ENCODE data around the gene NDUFAF8. TPM values are rescaled to one million over a fixed set of nuclear protein-coding genes. Genes with fewer than 3 reads are reported as not detected.

Gene NDUFAF8
- polyA plus RNA-seq, 2 of the 4 experiments (the other 2 are of a cell fraction), result 179 to 308 TPM

GRCh38 chr17:81194941-81195901 lies 43.9 kb upstream of the NDUFAF8 start:
- H3K4me3 ChIP-seq, result no peak overlapping the region
- H3K4me1 ChIP-seq, result no peaks in the 10 kb centered on the region
- 90% methylated on average over 35 of the region's 37 CpGs for WGBS (ENCODE audit: missing lambda C conversion rate)
- no peak for ATAC-seq
- DNase-seq (ENCODE audit: low read depth in 1 of 2, low spot score in 1 of 2), result no peak
- no peak for FAIRE-seq
- H3K9me3 ChIP-seq, result no peaks in the 10 kb centered on the region
- TF ChIP-seq NFE2L2 (conservative IDR thresholded peaks at IDR 0.05; ENCODE audit: low read length), result no peak
- TF ChIP-seq FOSL2 (IDR thresholded peaks at IDR 0.05), result no peak
- TF ChIP-seq FOSL2 (CRISPR knock-in tag; IDR thresholded peaks at IDR 0.05), result no peak
- ChIA-PET CTCF (interaction anchor here (0.7 to 13.7 kb wide), 6 partner anchors 11 to 171 kb away, joined by 3 to 175 read pairs (median 5); no protein-coding TSS in a partner anchor), POLR2A (no interaction called here)
- H3K4me2 ChIP-seq, result no peak overlapping the region
- H3K27ac ChIP-seq, result no peak overlapping the region

DNA sequence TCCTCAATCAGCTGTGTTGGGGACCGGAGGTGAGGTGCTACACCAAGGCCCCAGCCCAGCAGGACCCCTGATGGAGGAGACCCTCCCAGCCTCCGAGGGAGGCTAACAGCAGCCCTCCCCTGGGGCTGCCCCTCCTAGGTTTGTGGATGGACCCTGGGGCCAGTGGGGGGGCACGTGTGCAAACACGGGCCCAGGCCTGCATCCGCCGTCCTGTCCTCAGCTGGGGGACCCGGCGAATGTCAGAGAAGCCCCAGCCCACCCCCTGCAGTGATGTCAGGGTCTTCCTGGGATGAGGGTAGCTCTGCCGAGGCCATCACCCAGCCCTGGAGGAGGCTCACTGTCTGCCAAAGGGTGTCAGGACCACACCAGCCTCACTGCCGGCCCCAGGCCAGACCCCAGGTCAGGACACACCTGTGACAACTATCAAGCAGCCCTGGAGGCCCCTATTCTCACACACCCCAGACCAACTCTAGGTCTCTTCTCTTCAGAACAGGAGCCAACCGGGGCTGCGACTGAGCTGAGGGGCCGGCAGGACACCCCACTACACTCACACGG lies 43.1 kb upstream of the NDUFAF8 start:
- Histone ChIP-seq H3K27ac (no peak overlapping the region), H3K4me1 (no peaks in the 10 kb centered on the region), H3K4me2 (no peak overlapping the region), H3K4me3 (no peak overlapping the region), H3K9me3 (no peaks in the 10 kb centered on the region)
- no peak for ATAC-seq
- ChIA-PET POLR2A (no interaction called here), CTCF (interaction anchor here (0.9 to 13.7 kb wide), 5 partner anchors 10 to 172 kb away, joined by 3 to 175 read pairs (median 7); no protein-coding TSS in a partner anchor)
- 85% methylated on average over 7 of the region's 14 CpGs for WGBS (ENCODE audit: missing lambda C conversion rate)
- no peak for DNase-seq (ENCODE audit: low read depth in 1 of 2, low spot score in 1 of 2)
- no peak for FAIRE-seq
- TF ChIP-seq FOXS1 (CRISPR knock-in tag; IDR thresholded peaks at IDR 0.05), result no peak
- TF ChIP-seq EHMT2 (IDR thresholded peaks at IDR 0.05; ENCODE audit: low read depth), result no peak
- no peak for TF ChIP-seq TP53 (CRISPR knock-in tag; IDR thresholded peaks at IDR 0.05)
- TF ChIP-seq MAX (IDR thresholded peaks at IDR 0.05), result no peak
- TF ChIP-seq PHF8 (IDR thresholded peaks at IDR 0.05; ENCODE audit: borderline replicate concordance, low read depth), result no peak
- TF ChIP-seq HOXB13 (CRISPR knock-in tag; IDR thresholded peaks at IDR 0.05; ENCODE audit: low read depth), result no peak
- TF ChIP-seq RFX5 (IDR thresholded peaks at IDR 0.05), result no peak
- no peak for TF ChIP-seq RNF2 (IDR thresholded peaks at IDR 0.05; ENCODE audit: borderline replicate concordance, low read depth)
- TF ChIP-seq ZC3H11A (IDR thresholded peaks at IDR 0.05), result no peak

GRCh38 chr17:81196505-81197408 lies 42.4 kb upstream of the NDUFAF8 start:
- ATAC-seq, result no peak
- TF ChIP-seq E2F6 (IDR thresholded peaks at IDR 0.05; ENCODE audit: borderline replicate concordance, low read depth), result no peak
- CTCF ChIA-PET, result interaction anchor here (1.2 to 13.7 kb wide), 4 partner anchors 34 to 173 kb away, joined by 3 to 175 read pairs (median 7); no protein-coding TSS in a partner anchor

DNA sequence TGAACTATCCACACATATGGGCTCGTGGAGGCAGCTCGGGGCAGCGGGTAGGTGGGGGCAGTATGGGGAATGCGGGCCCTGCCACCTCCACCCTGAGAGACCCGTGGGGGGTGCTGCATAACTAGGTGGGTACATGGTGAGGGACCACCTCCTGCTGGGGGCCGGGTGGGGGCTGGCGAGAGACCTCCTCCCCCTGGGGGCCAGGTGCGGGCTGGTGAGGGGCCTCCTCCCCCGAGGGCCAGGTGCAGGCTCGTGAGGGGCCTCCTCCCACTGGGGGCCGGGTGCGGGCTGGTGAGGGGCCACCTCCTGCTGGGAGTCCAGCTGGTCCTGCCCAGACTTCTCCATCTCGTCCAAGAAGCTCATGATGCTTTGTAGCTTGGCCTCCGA lies 41.7 kb upstream of the NDUFAF8 start:
- H3K4me1 ChIP-seq, result no peaks in the 10 kb centered on the region
- CTCF ChIA-PET, result interaction anchor here (0.9 to 13.7 kb wide), 6 partner anchors 33 to 175 kb away, joined by 3 to 175 read pairs (median 5); no protein-coding TSS in a partner anchor
- POLR2A ChIA-PET, result no interaction called here
- ATAC-seq (no peak), FAIRE-seq (no peak), DNase-seq (ENCODE audit: low read depth in 1 of 2, low spot score in 1 of 2) (no peak)
- TF ChIP-seq SREBF2 (IDR thresholded peaks at IDR 0.05), result no peak
- no peak for TF ChIP-seq MAFK (IDR thresholded peaks at IDR 0.05; ENCODE audit: partially characterized antibody)
- TF ChIP-seq RCOR1 (IDR thresholded peaks at IDR 0.05; ENCODE audit: low read depth, low read length), result no peak
- TF ChIP-seq JUN (IDR thresholded peaks at IDR 0.05), result no peak
- no peak for TF ChIP-seq HOXB13 (CRISPR knock-in tag; IDR thresholded peaks at IDR 0.05; ENCODE audit: low read depth)
- no peak for TF ChIP-seq CBX2 (IDR thresholded peaks at IDR 0.05; ENCODE audit: borderline replicate concordance, low read depth)
- no peak for TF ChIP-seq POLR2AphosphoS2 (conservative IDR thresholded peaks at IDR 0.05; ENCODE audit: low read length)
- TF ChIP-seq CHD4 (IDR thresholded peaks at IDR 0.05; ENCODE audit: borderline replicate concordance), result no peak
- TF ChIP-seq TP53 (CRISPR knock-in tag; IDR thresholded peaks at IDR 0.05), result no peak
- no peak for TF ChIP-seq FOXS1 (CRISPR knock-in tag; IDR thresholded peaks at IDR 0.05)
- TF ChIP-seq ZSCAN20 (CRISPR knock-in tag; IDR thresholded peaks at IDR 0.05), result no peak
- no peak overlapping the region for H3K4me2 ChIP-seq
- no peak overlapping the region for H3K27ac ChIP-seq
- 89% methylated on average over 14 of the region's 14 CpGs for WGBS (ENCODE audit: missing lambda C conversion rate)
- H3K4me3 ChIP-seq, result no peak overlapping the region
- H3K9me3 ChIP-seq, result no peaks in the 10 kb centered on the region

More at GRCh38 chr17:81196505-81197408, 42.4 kb upstream of the NDUFAF8 start:
- H3K4me1 ChIP-seq, result no peaks in the 10 kb centered on the region
- no peaks in the 10 kb centered on the region for H3K9me3 ChIP-seq
- no peak overlapping the region for H3K27ac ChIP-seq
- H3K4me3 ChIP-seq, result no peak overlapping the region
- 90% methylated on average over 36 of the region's 45 CpGs for WGBS (ENCODE audit: missing lambda C conversion rate)
- H3K4me2 ChIP-seq, result no peak overlapping the region
- FAIRE-seq (no peak), DNase-seq (ENCODE audit: low read depth in 1 of 2, low spot score in 1 of 2) (no peak)
- POLR2A ChIA-PET, result no interaction called here
